Activated B cell treated with CpG ODN at 0.5 μM for 24 hours (primary cell): ENCODE results near the gene WFDC5. TPM values are rescaled to one million over a fixed set of nuclear protein-coding genes. Genes with fewer than 3 reads are reported as not detected.

Source experiments
- ATAC-seq: fragments of 200-7000 bp; cut with Tn5 transposase; one replicate; pipeline ENCODE4 v1.10.0; 2021; ENCODE audit warnings: low read depth, mild to moderate bottlenecking, moderate library complexity
- CTCF ChIA-PET: fragments of 350-600 bp; sonication (Branson Sonifier 250); formaldehyde crosslinking; loops from one replicate; lab custom pipeline; 2021; ENCODE audit warnings: antibody characterized with exemption; lab: Charles Lee
- POLR2A ChIA-PET: fragments of 350-600 bp; sonication (Branson Sonifier 250); formaldehyde crosslinking; loops from one replicate; lab custom pipeline; 2021; ENCODE audit warnings: antibody characterized with exemption; lab: Charles Lee
- DNase-seq: peaks from one replicate; pipeline ENCODE4 v3.0.0; 2022
- H3K27ac Mint-ChIP-seq: one replicate; pipeline ENCODE4 v1.8.0; 2020; ENCODE audit warnings: mixed read lengths
- H3K27me3 Mint-ChIP-seq: one replicate; pipeline ENCODE4 v1.8.0; 2021; ENCODE audit warnings: mixed read lengths
- H3K36me3 Mint-ChIP-seq: one replicate; pipeline ENCODE4 v1.8.0; 2021; ENCODE audit warnings: low read depth, mixed read lengths
- H3K4me1 Mint-ChIP-seq: one replicate; pipeline ENCODE4 v1.8.0; 2021; ENCODE audit warnings: mixed read lengths
- H3K4me3 Mint-ChIP-seq: one replicate; pipeline ENCODE4 v1.8.0; 2020; ENCODE audit warnings: mild to moderate bottlenecking, mixed read lengths
- H3K9me3 Mint-ChIP-seq: one replicate; pipeline ENCODE4 v1.8.0; 2020; ENCODE audit warnings: mixed read lengths
- CTCF ChIP-seq: fragments of 200-600 bp; IDR thresholded peaks from one replicate; pipeline ENCODE4 v1.8.0; 2022; ENCODE audit warnings: antibody characterized with exemption, mild to moderate bottlenecking
- intact Hi-C: fragments of 100-400 bp; cut with micrococcal nuclease; formaldehyde crosslinking; loops from one replicate; pipeline ENCODE4 v1.15.1; 2024
- total RNA-seq: library from RNA; stranded (reverse); gene quantifications from 2 replicates; pipeline ENCODE4 v1.2.3, GENCODE V29; 2022

WFDC5 gene
- total RNA-seq, 1 donor from 2014 or later = not detected

- DNase-seq (no peak), ATAC-seq (peak; percentile 58)
- H3K27me3 Mint-ChIP-seq = peaks cover 38% of the 10 kb centered on the region
- peak overlapping the region; percentile 60 for H3K4me3 Mint-ChIP-seq
- no peak for TF ChIP-seq CTCF
- CTCF ChIA-PET = interaction anchor here (1.1 to 5.1 kb wide), 11 partner anchors 10 to 673 kb away, joined by 3 to 86 read pairs (median 5); no protein-coding TSS in a partner anchor
- H3K4me1 Mint-ChIP-seq = peaks cover 22% of the 10 kb centered on the region
- intact Hi-C loops = loop anchor here (1.0 to 5.0 kb wide), 4 partner anchors 194 to 674 kb away; partner anchors contain the start of gene KCNK15
- no peak overlapping the region for H3K27ac Mint-ChIP-seq
- H3K9me3 Mint-ChIP-seq = no peaks in the 10 kb centered on the region
- no peaks in the 10 kb centered on the region for H3K36me3 Mint-ChIP-seq
- POLR2A ChIA-PET = no interaction called here
Observed at GRCh38 chr20:45097485-45098102, 17.4 kb downstream of the WFDC5 start.

- Mint-ChIP-seq H3K9me3 (no peaks in the 10 kb centered on the region), H3K4me1 (peaks cover 22% of the 10 kb centered on the region), H3K27me3 (peaks cover 35% of the 10 kb centered on the region), H3K27ac (no peak overlapping the region), H3K36me3 (no peaks in the 10 kb centered on the region), H3K4me3 (no peak overlapping the region)
- no peak for DNase-seq
- TF ChIP-seq CTCF = no peak
- CTCF ChIA-PET = interaction anchor here (1.1 to 5.1 kb wide), 17 partner anchors 9 to 674 kb away, joined by 3 to 86 read pairs (median 6); no protein-coding TSS in a partner anchor
- intact Hi-C loops = loop anchor here (1.0 to 5.0 kb wide), 5 partner anchors 52 to 675 kb away; partner anchors contain the start of gene KCNK15
- POLR2A ChIA-PET = no interaction called here
- ATAC-seq = no peak
Observed at GRCh38 chr20:45096781-45097180, 18.2 kb downstream of the WFDC5 start.

GRCh38 chr20:45095805-45096238 lies 19.2 kb downstream of the WFDC5 start:
- H3K9me3 Mint-ChIP-seq = no peaks in the 10 kb centered on the region
- intact Hi-C loops = loop anchor here (1.0 to 5.0 kb wide), 4 partner anchors 52 to 409 kb away; partner anchors contain the start of gene KCNK15
- ChIA-PET POLR2A (interaction anchor here (0.8 kb wide), 1 partner anchor 52 kb away, joined by 3 read pairs; no protein-coding TSS in a partner anchor), CTCF (interaction anchor here (0.6 to 5.1 kb wide), 25 partner anchors 9 to 675 kb away, joined by 3 to 86 read pairs (median 5); partner anchors contain the start of gene PABPC1L)
- peaks cover 4% of the 10 kb centered on the region for H3K36me3 Mint-ChIP-seq
- no peak for DNase-seq
- H3K27ac Mint-ChIP-seq = no peak overlapping the region
- TF ChIP-seq CTCF = peak; percentile 36
- ATAC-seq = peak; percentile 65
- peaks cover 19% of the 10 kb centered on the region for H3K4me1 Mint-ChIP-seq
- H3K27me3 Mint-ChIP-seq = peaks cover 28% of the 10 kb centered on the region
- H3K4me3 Mint-ChIP-seq = no peak overlapping the region

GRCh38 chr20:45094864-45095574 lies 20.0 kb downstream of the WFDC5 start:
- intact Hi-C loops = loop anchor here (1.0 to 5.0 kb wide), 3 partner anchors 84 to 408 kb away; partner anchors contain the start of gene KCNK15
- Mint-ChIP-seq H3K27ac (no peak overlapping the region), H3K4me1 (peaks cover 14% of the 10 kb centered on the region), H3K4me3 (no peak overlapping the region), H3K9me3 (no peaks in the 10 kb centered on the region), H3K36me3 (peaks cover 7% of the 10 kb centered on the region), H3K27me3 (peaks cover 23% of the 10 kb centered on the region)
- DNase-seq = no peak
- no peak for ATAC-seq
- ChIA-PET POLR2A (interaction anchor here (0.8 kb wide), 1 partner anchor 51 kb away, joined by 3 read pairs; no protein-coding TSS in a partner anchor), CTCF (interaction anchor here (0.8 to 5.1 kb wide), 18 partner anchors 15 to 676 kb away, joined by 3 to 86 read pairs (median 6); partner anchors contain the start of gene PABPC1L)
- TF ChIP-seq CTCF = no peak
